SJSA1 (cell line): Measurements from ENCODE around the gene CHN1. TPM values are rescaled to one million over a fixed set of nuclear protein-coding genes. Genes with fewer than 3 reads are reported as not detected.

Experiments
- DNase-seq, 2 experiments: peaks; one replicate each; pipeline ENCODE4 v3.0.0-alpha.2; 2015 to 2020; ENCODE audit warnings: low spot score in 2 of 2, low read depth in 1 of 2
- H3K27ac ChIP-seq: fragments of 250-450 bp; sonication (Bioruptor Pico); 2 replicates; pipeline ENCODE4 v1.5.1; 2020; ENCODE audit warnings: mild to moderate bottlenecking, moderate library complexity
- H3K27me3 ChIP-seq: fragments of 250-450 bp; sonication (Bioruptor Pico); replicated peaks from 2 replicates; pipeline ENCODE4 v1.5.1; 2020; ENCODE audit warnings: mild to moderate bottlenecking, moderate library complexity
- H3K36me3 ChIP-seq: fragments of 250-450 bp; sonication (Bioruptor Pico); 2 replicates; pipeline ENCODE4 v1.5.1; 2020; ENCODE audit warnings: mild to moderate bottlenecking
- H3K4me1 ChIP-seq: fragments of 250-450 bp; sonication (Bioruptor Pico); replicated peaks from 2 replicates; pipeline ENCODE4 v1.6.1; 2021; ENCODE audit warnings: mild to moderate bottlenecking
- H3K4me3 ChIP-seq: fragments of 250-450 bp; sonication (Bioruptor Pico); 2 replicates; pipeline ENCODE4 v1.5.1; 2020; ENCODE audit warnings: mild to moderate bottlenecking
- H3K9me3 ChIP-seq: fragments of 250-450 bp; sonication (Bioruptor Pico); replicated peaks from 2 replicates; pipeline ENCODE4 v1.5.1; 2020; ENCODE audit warnings: mild to moderate bottlenecking
- total RNA-seq: library from RNA; depleted of rRNA; stranded (reverse); fragments of >200 nt; shearing (Covaris generic); gene quantifications from 2 replicates; pipeline ENCODE4 v1.2.3, GENCODE V29; 2014

The CHN1 gene
- total RNA-seq, 1 experiment from 2014 or later = 35.8 TPM

DNA sequence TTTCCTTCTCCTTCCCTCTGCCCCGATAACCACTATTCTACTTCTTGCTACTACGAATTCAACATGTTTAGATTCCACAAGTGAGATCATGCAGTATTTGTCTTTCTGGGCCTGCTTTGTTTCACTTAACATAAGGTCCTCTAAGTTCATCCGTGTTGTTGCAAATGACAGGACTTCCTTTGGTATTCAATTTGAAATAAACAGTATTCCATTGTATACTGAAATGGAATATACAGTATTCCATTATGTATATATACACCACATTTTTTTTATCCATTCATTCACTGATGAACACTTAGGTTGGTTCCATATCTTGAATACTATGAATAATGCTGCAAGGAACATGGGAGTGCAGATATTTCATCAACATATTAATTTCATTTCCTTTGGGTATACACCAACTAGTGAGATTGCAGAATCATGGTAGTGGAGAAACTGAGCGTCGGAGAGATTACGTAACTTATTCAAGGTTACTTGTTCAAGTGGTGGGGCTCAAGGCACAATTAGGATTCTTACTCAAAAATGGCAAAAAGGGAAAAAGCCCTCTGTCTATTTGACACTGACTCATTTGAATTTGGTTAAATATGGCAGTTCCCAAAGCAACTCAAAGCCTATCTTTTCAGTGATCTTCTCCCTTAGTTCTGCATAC lies 85.1 kb downstream of the CHN1 start:
- DNase-seq = peak in 1 of 2 experiments; percentile 33
- no peak overlapping the region for H3K4me3 ChIP-seq

DNA sequence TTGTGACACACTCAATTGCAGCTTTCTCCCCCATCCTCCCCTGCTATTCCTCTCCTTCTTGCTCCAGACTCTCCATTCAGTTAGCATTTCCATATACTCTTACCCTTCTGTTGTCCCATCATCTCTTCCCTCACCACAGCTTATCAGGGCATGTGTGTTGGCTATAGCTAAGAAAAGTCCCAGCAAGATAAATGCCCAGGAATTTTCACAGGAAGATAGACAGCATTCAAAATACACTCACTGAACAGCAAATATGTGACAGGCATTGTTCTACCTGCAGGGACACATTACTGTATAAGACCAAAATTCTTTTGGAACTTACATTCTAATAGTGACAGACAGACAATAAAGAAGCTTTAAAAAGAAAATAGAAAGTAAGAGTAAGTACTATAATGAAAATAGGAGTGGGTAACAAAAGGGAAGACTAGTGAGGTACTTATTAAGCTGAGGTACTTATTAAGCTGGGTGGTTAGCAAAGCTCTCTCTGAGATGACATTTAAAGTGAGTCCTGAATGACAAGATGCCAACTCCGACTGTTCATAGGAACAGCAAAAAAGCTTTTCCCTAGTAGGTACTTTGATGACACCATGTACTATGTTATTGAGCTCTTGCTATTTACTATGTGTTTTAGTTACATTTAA lies 86.2 kb downstream of the CHN1 start:
- H3K36me3 ChIP-seq = no peaks in the 10 kb centered on the region
- peaks cover 22% of the 10 kb centered on the region for H3K4me1 ChIP-seq
- H3K4me3 ChIP-seq = no peak overlapping the region
- no peaks in the 10 kb centered on the region for H3K27me3 ChIP-seq
- H3K9me3 ChIP-seq = no peaks in the 10 kb centered on the region
- no peak for DNase-seq
- H3K27ac ChIP-seq = no peak overlapping the region

More for the DNA sequence above, 85.1 kb downstream of the CHN1 start:
- no peaks in the 10 kb centered on the region for H3K27me3 ChIP-seq
- no peaks in the 10 kb centered on the region for H3K36me3 ChIP-seq
- H3K4me1 ChIP-seq = peaks cover 22% of the 10 kb centered on the region
- no peak overlapping the region for H3K27ac ChIP-seq
- H3K9me3 ChIP-seq = no peaks in the 10 kb centered on the region

DNA sequence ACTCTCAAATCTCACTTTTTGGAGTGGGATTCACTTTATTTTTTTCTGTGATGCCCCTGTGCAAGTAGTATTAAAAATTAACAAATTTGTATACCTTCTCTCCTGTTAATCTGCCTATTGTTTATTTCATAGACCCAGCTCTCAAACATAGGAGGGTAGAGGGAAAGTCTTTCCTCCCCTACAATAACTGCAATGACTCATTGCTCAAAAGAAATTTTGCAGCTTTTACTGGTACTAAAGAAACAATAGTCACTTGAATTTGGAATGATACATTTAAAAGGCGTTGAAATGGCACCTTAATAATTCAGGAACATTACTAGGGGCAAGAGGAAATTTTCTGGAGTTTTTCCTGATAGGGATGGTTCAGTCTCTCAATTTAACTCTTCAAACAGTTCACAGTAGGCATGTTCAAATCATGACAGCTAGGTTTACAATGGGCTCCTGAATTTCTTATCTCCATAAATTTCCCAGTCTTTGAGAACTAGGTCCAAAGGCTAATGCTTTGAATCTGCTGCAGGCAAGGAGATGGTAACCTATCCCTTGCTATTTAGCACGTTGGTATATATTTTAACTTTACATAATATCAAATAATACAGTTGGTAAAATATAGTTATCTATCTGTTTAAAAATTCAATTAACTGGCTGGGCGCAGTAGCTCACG lies 88.8 kb downstream of the CHN1 start:
- no peak overlapping the region for H3K4me3 ChIP-seq
- H3K4me1 ChIP-seq = peaks cover 22% of the 10 kb centered on the region
- no peak for DNase-seq
- no peaks in the 10 kb centered on the region for H3K27me3 ChIP-seq
- H3K36me3 ChIP-seq = no peaks in the 10 kb centered on the region
- no peak overlapping the region for H3K27ac ChIP-seq
- H3K9me3 ChIP-seq = no peaks in the 10 kb centered on the region

DNA sequence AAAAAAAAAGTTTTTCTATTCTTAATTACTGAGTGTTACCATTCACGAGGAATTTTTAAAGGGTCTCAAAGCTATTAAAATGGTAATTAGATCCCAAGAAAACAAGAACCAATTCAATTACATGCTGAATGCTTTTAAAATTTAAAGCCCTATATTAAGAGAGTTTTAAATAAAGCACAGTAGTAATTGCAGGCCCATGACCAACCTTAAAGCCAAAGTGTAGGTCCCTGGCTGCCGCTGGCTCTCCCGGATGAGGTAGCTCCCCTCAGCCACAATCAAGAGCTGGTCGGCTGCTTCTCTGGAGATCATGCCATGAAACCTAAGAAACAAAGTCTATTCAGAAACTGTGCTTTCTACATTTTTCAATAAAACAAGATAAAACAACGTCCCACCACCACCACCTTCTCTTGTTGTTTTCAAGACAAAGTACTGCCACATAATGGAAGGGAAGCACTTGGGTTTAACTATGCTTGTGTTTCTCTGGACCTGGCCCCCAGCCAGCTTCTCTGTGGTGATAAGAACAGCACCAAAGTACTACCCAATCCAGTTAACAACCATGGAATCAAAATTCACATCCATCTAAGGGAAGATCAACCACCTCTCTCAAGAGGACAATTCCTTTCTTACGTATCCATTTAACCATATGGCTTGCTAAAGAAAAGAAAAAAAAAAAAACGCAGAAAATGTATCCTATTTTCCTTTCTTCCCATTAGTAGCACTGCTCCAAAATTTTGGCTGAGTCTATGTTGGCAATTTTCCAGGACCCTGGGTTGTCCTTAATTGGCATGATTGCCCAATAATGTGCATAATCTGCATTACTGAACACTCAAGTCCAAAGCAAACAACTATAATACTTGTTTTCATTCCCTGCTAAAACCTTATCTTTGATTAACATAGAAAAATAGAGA lies 90.1 kb downstream of the CHN1 start:
- Histone ChIP-seq H3K4me1 (peaks cover 19% of the 10 kb centered on the region), H3K27ac (no peak overlapping the region), H3K9me3 (no peaks in the 10 kb centered on the region), H3K4me3 (no peak overlapping the region), H3K27me3 (no peaks in the 10 kb centered on the region), H3K36me3 (no peaks in the 10 kb centered on the region)
- DNase-seq = no peak

DNA sequence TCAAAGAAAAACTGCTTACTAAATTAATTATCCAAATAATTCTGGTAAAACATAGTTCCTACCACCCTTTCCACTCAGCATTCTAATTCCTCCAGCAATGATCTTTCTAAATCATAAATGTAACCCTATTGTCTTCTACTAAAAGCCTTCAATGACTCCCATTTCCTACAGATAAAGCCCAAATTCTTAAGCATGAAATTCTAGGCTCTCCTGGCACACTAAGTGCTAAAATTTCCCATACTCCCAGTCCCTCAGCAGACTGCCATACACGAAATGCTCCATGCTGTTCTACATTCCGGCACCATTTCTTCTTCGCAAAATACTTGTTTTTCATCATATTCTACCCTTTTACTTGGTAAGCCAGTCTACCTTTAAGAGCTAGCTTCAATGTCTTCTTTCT lies 96.9 kb downstream of the CHN1 start:
- no peaks in the 10 kb centered on the region for H3K27me3 ChIP-seq
- H3K36me3 ChIP-seq = no peaks in the 10 kb centered on the region
- H3K4me1 ChIP-seq = no peaks in the 10 kb centered on the region
- DNase-seq = no peak
- H3K27ac ChIP-seq = no peak overlapping the region
- no peaks in the 10 kb centered on the region; the same call in 1 of the 2 replicates for H3K9me3 ChIP-seq
- no peak overlapping the region for H3K4me3 ChIP-seq

DNA sequence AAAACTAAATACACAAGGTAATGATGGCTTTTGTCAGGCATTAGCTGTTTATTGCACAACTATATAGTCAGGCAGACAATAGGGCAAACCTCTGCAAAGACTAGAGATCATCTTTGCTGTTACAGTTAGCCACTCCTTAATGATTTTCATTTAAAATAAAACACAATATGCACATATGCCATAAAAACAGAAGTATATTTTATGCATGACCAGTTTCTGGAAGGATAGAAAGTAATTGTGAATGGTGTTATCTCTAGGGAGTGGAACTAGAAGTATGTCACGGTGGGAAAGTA lies 102.0 kb downstream of the CHN1 start:
- Histone ChIP-seq H3K4me1 (no peaks in the 10 kb centered on the region), H3K36me3 (no peaks in the 10 kb centered on the region), H3K4me3 (no peak overlapping the region), H3K9me3 (no peaks in the 10 kb centered on the region), H3K27me3 (no peaks in the 10 kb centered on the region), H3K27ac (no peak overlapping the region)
- DNase-seq = no peak

DNA sequence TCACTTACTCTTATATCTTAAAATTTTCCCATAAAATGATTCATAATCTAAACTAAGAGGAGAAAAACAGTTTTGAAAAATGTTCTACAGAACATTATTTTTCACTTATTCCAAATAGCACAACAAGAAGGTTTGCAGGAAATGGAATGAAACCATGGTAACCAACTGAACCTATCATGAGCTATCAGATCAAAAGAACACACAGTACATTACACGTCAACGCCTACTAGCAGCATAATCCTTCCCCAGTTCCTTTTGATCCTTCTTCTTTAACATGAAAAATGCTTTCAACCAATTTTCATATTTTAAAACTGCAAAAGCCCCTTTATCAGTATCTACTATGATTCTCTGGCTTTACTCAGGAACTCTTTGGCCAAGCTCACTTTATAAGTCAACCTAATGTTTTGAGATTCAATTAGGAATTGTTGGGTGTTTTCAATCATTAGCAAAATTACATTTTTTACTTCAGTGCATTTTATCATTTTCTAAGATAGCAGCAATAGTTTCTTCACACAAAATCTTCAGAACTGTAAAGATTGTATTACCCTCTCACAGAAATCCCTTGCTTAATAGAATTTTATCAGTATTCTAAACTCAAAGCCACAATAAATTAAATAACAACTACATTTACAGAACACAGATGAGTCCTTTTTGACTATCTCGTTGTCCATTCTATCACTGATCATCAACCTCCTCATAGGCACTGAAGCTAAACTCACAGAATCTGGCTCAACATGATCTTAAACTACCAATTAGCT lies 102.5 kb downstream of the CHN1 start:
- no peak overlapping the region for H3K27ac ChIP-seq
- no peak for DNase-seq

DNA sequence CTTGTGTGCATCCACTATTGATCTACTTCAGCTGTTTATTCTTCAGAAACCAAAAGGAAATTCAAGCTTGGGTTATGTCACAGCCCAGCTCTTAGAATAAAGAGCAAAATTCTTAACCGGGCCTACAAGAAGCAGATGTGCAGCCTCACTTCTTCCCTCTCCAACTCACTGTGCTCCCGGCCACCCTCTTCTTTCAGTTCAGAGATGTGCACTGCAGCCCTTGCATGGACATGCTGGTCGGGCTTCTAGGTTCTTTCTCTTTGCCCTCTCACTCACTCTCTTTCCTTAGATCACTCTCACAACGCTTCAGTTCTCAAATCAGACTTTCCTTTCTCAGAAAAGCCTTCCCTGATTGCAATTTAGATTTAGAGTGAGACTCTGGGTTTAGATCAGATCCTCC lies 104.1 kb downstream of the CHN1 start:
- no peaks in the 10 kb centered on the region for H3K9me3 ChIP-seq
- DNase-seq = no peak
- H3K36me3 ChIP-seq = no peaks in the 10 kb centered on the region
- no peaks in the 10 kb centered on the region for H3K4me1 ChIP-seq
- H3K27me3 ChIP-seq = no peaks in the 10 kb centered on the region
- no peak overlapping the region for H3K4me3 ChIP-seq
- H3K27ac ChIP-seq = no peak overlapping the region

More for the DNA sequence above, 102.5 kb downstream of the CHN1 start:
- Histone ChIP-seq H3K27me3 (no peaks in the 10 kb centered on the region), H3K4me1 (no peaks in the 10 kb centered on the region), H3K36me3 (no peaks in the 10 kb centered on the region), H3K4me3 (no peak overlapping the region), H3K9me3 (no peaks in the 10 kb centered on the region)

DNA sequence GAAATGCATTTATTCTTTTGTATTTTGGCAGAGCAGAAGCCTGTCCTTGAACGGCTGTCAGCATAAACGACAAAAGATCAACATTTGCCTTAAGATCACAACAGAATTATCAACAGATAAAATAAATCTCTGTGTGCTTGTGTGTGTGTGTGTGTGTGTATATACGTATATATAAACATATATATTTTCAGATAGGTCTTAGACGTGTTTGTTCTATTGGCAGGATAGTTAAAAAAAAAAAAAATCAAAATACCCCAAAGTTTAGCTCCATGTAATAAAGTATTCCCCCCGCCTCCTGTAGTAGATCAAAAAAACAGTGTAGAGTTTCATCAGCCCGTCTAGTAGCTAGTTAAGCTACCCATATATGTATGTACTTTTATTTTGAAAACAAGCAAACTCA lies 107.9 kb downstream of the CHN1 start:
- Histone ChIP-seq H3K27ac (no peak overlapping the region), H3K4me3 (no peak overlapping the region), H3K27me3 (no peaks in the 10 kb centered on the region), H3K4me1 (no peaks in the 10 kb centered on the region), H3K36me3 (no peaks in the 10 kb centered on the region), H3K9me3 (no peaks in the 10 kb centered on the region)
- DNase-seq = no peak

DNA sequence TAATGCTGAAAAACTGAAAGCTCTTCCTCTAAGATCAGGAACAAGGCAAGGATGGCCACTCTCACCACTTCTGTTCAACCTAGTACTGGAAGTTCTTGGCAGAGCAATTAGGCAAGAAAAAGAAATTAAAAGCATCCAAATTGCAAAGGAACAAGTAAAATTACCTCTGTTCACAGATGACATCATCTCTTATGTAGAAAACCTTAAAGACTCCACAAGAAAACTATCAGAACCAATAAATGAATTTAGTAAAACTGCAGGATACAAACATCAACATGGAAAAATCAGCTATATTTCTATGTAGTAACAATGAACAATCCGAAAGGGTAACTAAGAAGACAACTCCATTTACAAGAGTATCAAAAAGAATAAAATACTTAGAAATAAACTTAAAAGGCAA lies 112.2 kb downstream of the CHN1 start:
- Histone ChIP-seq H3K4me3 (no peak overlapping the region), H3K36me3 (no peaks in the 10 kb centered on the region), H3K27ac (no peak overlapping the region), H3K4me1 (no peaks in the 10 kb centered on the region), H3K9me3 (no peaks in the 10 kb centered on the region), H3K27me3 (no peaks in the 10 kb centered on the region)
- no peak for DNase-seq

DNA sequence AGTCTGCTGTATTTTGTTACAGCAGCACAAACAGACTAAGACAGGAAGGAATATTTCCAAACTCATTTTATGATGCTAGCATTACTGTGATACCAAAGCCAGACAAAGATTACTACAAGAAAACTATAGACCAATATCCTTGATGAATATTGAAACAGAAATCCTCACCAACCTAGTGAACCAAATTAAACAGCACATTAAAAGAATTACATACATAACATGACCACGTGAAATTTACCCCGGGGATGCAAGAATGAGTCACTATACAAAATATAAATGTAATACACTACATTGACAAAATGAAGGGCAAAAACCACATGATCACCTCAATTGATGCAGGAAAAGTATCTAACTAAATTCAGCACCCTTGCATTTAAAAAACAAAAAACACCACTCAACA lies 112.6 kb downstream of the CHN1 start:
- Histone ChIP-seq H3K4me3 (no peak overlapping the region), H3K27ac (no peak overlapping the region), H3K9me3 (no peaks in the 10 kb centered on the region), H3K27me3 (no peaks in the 10 kb centered on the region), H3K36me3 (no peaks in the 10 kb centered on the region), H3K4me1 (no peaks in the 10 kb centered on the region)
- DNase-seq = no peak

DNA sequence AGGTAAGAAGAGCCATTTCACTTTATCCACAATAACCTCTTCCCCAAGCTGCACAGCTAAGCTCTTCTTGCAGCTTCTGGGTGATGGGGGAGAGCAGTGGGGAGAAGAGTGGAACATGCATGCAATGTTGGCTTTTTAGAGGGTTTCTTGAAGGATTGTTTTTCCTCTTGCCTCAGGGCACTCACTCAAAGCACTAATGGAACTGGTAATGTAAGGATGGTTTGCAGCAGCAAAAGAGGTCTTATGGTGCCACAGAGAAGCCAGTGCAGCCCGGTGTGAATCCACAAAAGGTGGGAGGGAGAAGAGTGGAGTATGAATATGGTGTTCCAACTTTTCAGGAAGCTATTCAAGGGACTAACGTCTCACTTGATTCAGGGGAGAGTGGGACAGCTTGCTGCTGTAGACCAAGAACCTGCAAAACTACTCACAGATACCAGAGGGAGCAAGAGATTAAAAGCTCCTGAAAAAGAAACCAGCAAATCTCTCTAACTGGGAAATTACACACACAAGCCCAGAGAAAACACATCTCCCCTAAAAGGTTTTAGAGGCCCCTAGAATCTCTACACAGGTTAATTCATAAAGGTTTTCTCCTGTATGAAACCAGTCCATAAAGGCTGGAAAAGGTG lies 116.4 kb downstream of the CHN1 start:
- no peaks in the 10 kb centered on the region for H3K36me3 ChIP-seq
- no peaks in the 10 kb centered on the region for H3K9me3 ChIP-seq
- no peak for DNase-seq
- H3K4me3 ChIP-seq = no peak overlapping the region
- H3K27me3 ChIP-seq = no peaks in the 10 kb centered on the region
- H3K27ac ChIP-seq = no peak overlapping the region
- H3K4me1 ChIP-seq = no peaks in the 10 kb centered on the region

DNA sequence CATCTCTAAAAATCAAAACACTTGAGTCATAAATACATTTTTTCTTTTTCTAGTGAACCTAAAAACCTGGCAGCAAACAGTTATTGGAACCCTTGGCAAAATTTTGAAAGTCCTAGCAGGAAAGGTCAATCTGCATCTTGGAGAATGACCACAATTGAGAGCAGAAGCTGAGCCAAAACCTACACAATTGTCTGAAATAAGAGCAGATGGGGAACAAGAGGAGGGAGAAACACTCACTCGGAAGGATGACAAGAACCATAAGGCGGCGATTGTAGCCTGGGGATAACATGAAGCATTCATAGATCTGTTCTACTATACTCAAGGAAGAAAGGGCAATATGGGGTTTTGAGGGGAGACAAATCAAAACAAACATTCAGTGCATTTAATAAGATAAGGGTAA lies 117.0 kb downstream of the CHN1 start:
- no peak overlapping the region for H3K4me3 ChIP-seq
- DNase-seq = no peak
- no peaks in the 10 kb centered on the region for H3K9me3 ChIP-seq

More for the DNA sequence above, 117.0 kb downstream of the CHN1 start:
- H3K27me3 ChIP-seq = no peaks in the 10 kb centered on the region
- no peaks in the 10 kb centered on the region for H3K36me3 ChIP-seq
- no peak overlapping the region for H3K27ac ChIP-seq
- no peaks in the 10 kb centered on the region for H3K4me1 ChIP-seq
